IMR-90 (cell line): ENCODE results near the gene BRCA2. TPM values are rescaled to one million over a fixed set of nuclear protein-coding genes. Genes with fewer than 3 reads are reported as not detected.

Experiments
- ATAC-seq: fragments of 200-7000 bp; cut with Tn5 transposase; 2 replicates; pipeline ENCODE4 v1.9.1; 2020; ENCODE audit warnings: low read depth, mild to moderate bottlenecking, moderate library complexity
- BruUV-seq: library from RNA; stranded (reverse); fragments of 400-500 nt; replicated peaks from 2 replicates; lab custom pipeline; 2021; lab: Mats Ljungman, UMichigan
- CTCF ChIA-PET: fragments of 300-600 bp; formaldehyde crosslinking; extraction: SDS; loops from one replicate; lab custom pipeline; 2021; ENCODE audit warnings: antibody characterized with exemption; lab: Yijun Ruan, JAX
- POLR2A ChIA-PET: fragments of 300-600 bp; sonication (Branson Sonifier 250); formaldehyde crosslinking; loops from one replicate; lab custom pipeline; 2022; ENCODE audit warnings: antibody characterized with exemption; ENCODE audit not compliant: unreplicated experiment; lab: Charles Lee
- DNase-seq: peaks from one replicate; pipeline ENCODE4 v3.0.0; 2013
- H2AFZ ChIP-seq: replicated peaks from 2 replicates; pipeline ENCODE3; 2013; ENCODE audit warnings: low read length, mild to moderate bottlenecking; ENCODE audit not compliant: poor library complexity
- H2AK5ac ChIP-seq: 2 replicates; pipeline ENCODE4 v1.6.1; 2013; ENCODE audit warnings: low read depth, low read length, inconsistent platforms
- H2AK9ac ChIP-seq: replicated peaks from 2 replicates; pipeline ENCODE3; 2013; ENCODE audit warnings: mild to moderate bottlenecking, low read depth, low read length, moderate library complexity; ENCODE audit not compliant: poor library complexity
- H2BK120ac ChIP-seq: 2 replicates; pipeline ENCODE4 v1.6.1; 2013; ENCODE audit warnings: low read depth, low read length, inconsistent platforms
- H2BK15ac ChIP-seq: 3 replicates; pipeline ENCODE4 v1.6.1; 2013; ENCODE audit warnings: low read depth, low read length, inconsistent platforms
- H2BK20ac ChIP-seq: 2 replicates; pipeline ENCODE4 v1.6.1; 2013; ENCODE audit warnings: low read depth, mild to moderate bottlenecking, inconsistent platforms, low read length, moderate library complexity
- H2BK5ac ChIP-seq: 2 replicates; pipeline ENCODE4 v1.6.1; 2013; ENCODE audit warnings: mild to moderate bottlenecking, low read depth, low read length, inconsistent platforms; ENCODE audit not compliant: poor library complexity, severe bottlenecking
- H3K14ac ChIP-seq: replicated peaks from 2 replicates; pipeline ENCODE4 v1.6.1; 2013; ENCODE audit warnings: low read depth, low read length, inconsistent platforms
- H3K18ac ChIP-seq: 2 replicates; pipeline ENCODE4 v1.6.1; 2013; ENCODE audit warnings: low read depth, low read length, control low read depth
- H3K23ac ChIP-seq: 2 replicates; pipeline ENCODE4 v1.6.1; 2013; ENCODE audit warnings: low read depth, low read length, inconsistent platforms
- H3K27ac ChIP-seq: 2 replicates; pipeline ENCODE4 v1.5.1; 2013; ENCODE audit warnings: mild to moderate bottlenecking, control low read depth, low read length; ENCODE audit not compliant: insufficient read depth
- H3K27me3 ChIP-seq: 2 replicates; pipeline ENCODE4 v1.6.1; 2013; ENCODE audit warnings: low read length; ENCODE audit not compliant: control insufficient read depth, insufficient read depth
- H3K36me3 ChIP-seq: 2 replicates; pipeline ENCODE4 v1.6.1; 2013; ENCODE audit warnings: low read length, mixed read lengths; ENCODE audit not compliant: control insufficient read depth, insufficient read depth
- H3K4ac ChIP-seq: 2 replicates; pipeline ENCODE4 v1.6.1; 2013; ENCODE audit warnings: low read depth, low read length, inconsistent platforms
- H3K4me1 ChIP-seq: 2 replicates; pipeline ENCODE4 v1.6.1; 2013; ENCODE audit warnings: low read length, mixed read lengths; ENCODE audit not compliant: control insufficient read depth, insufficient read depth
- H3K4me2 ChIP-seq: 2 replicates; pipeline ENCODE4 v1.6.1; 2013; ENCODE audit warnings: low read depth, mild to moderate bottlenecking, control low read depth, low read length, moderate library complexity
- H3K4me3 ChIP-seq: 2 replicates; pipeline ENCODE4 v1.5.1; 2013; ENCODE audit warnings: low read depth, mild to moderate bottlenecking, control low read depth, low read length, moderate library complexity; ENCODE audit not compliant: insufficient read depth
- H3K56ac ChIP-seq: 2 replicates; pipeline ENCODE4 v1.6.1; 2013; ENCODE audit warnings: low read length, inconsistent platforms; ENCODE audit not compliant: insufficient read depth; ENCODE audit errors: extremely low read depth
- H3K79me1 ChIP-seq, 2 experiments: 2 replicates each; pipeline ENCODE4 v1.6.1; 2013; ENCODE audit warnings: low read length in 2 of 2, inconsistent platforms in 1 of 2, low read depth in 1 of 2
- H3K9ac ChIP-seq: 2 replicates; pipeline ENCODE4 v1.6.1; 2013; ENCODE audit warnings: low read depth, low read length, control low read depth
- H3K9me1 ChIP-seq: 2 replicates; pipeline ENCODE4 v1.6.1; 2013; ENCODE audit warnings: low read length, inconsistent platforms; ENCODE audit not compliant: insufficient read depth
- H3K9me3 ChIP-seq: 2 replicates; pipeline ENCODE4 v1.6.1; 2013; ENCODE audit warnings: low read length; ENCODE audit not compliant: control insufficient read depth, insufficient read depth
- H4K20me1 ChIP-seq: 2 replicates; pipeline ENCODE4 v1.6.1; 2013; ENCODE audit warnings: low read length, inconsistent platforms; ENCODE audit not compliant: insufficient read depth
- H4K5ac ChIP-seq: 2 replicates; pipeline ENCODE4 v1.6.1; 2013; ENCODE audit warnings: mild to moderate bottlenecking, low read depth, low read length, control low read depth
- H4K8ac ChIP-seq, 2 experiments: 2 replicates each; pipeline ENCODE4 v1.6.1; 2013; ENCODE audit warnings: low read depth in 2 of 2, low read length in 2 of 2, control low read depth in 1 of 2, inconsistent platforms in 1 of 2
- H4K91ac ChIP-seq: 2 replicates; pipeline ENCODE4 v1.6.1; 2013; ENCODE audit warnings: low read depth, low read length, inconsistent platforms; ENCODE audit not compliant: insufficient read depth
- CEBPB ChIP-seq: IDR thresholded peaks from 2 replicates; pipeline ENCODE4 v1.6.1; 2012; ENCODE audit warnings: low read depth, low read length, improper control_type of control experiment
- CTCF ChIP-seq: conservative IDR thresholded peaks from 2 replicates; pipeline ENCODE4 v1.5.1; 2012; ENCODE audit warnings: mild to moderate bottlenecking, low read depth, low read length, improper control_type of control experiment
- WGBS, 2 experiments: methylation state at CpG; one replicate each; pipeline versions ENCODE4 v1.1.5 to v1.1.7; 2013; ENCODE audit warnings: missing lambda C conversion rate in 2 of 2; ENCODE audit not compliant: insufficient read length in 1 of 2; ENCODE audit errors: extremely low coverage in 2 of 2; 5-methylcytosine and 5-hydroxymethylcytosine counted together
- dilution Hi-C: fragments of 300-500 bp; cut with HindIII; formaldehyde crosslinking; loops from one replicate; pipeline ENCODE4 v1.14.3; 2018; ENCODE audit warnings: low sequenced_read_pairs; ENCODE audit not compliant: unreplicated experiment
- in situ Hi-C: fragments of 300-500 bp; cut with MboI; formaldehyde crosslinking; loops from 3 replicates; pipeline ENCODE4 v1.14.3; 2019; ENCODE audit warnings: low sequenced_read_pairs, inconsistent platforms, mixed read lengths
- intact Hi-C: fragments of 100-400 bp; cut with micrococcal nuclease; formaldehyde crosslinking; loops from 2 replicates; pipeline ENCODE4 v1.10.0; 2022
- polyA plus RNA-seq, 3 experiments: library from polyadenylated mRNA; depleted of rRNA; stranded (reverse); fragments of >200 nt; gene quantifications; 2 replicates each; pipeline ENCODE4 v1.2.3, GENCODE V29; 2012; ENCODE audit warnings: low replicate concordance in 1 of 3
- total RNA-seq: library from RNA; depleted of rRNA; stranded (reverse); fragments of >200 nt; gene quantifications from 2 replicates; pipeline ENCODE4 v1.2.3, GENCODE V29; 2012

The BRCA2 gene
- total and polyA plus RNA-seq, 2 of the 4 experiments (the other 2 are of a cell fraction), result 2.0 to 9.7 TPM

- Histone ChIP-seq H2BK15ac (no peak overlapping the region), H3K27me3 (no peaks in the 10 kb centered on the region), H4K5ac (no peak overlapping the region), H3K36me3 (no peaks in the 10 kb centered on the region), H3K9ac (no peak overlapping the region), H3K4ac (no peak overlapping the region), H4K8ac (no peak overlapping the region), H2AFZ (no peak overlapping the region), H3K4me3 (no peak overlapping the region), H4K20me1 (no peaks in the 10 kb centered on the region), H3K23ac (no peak overlapping the region), H3K4me1 (peaks cover 5% of the 10 kb centered on the region), H3K18ac (no peak overlapping the region), H2BK20ac (no peak overlapping the region), H3K9me3 (no peaks in the 10 kb centered on the region), H3K14ac (no peak overlapping the region), H2BK5ac (no peak overlapping the region), H3K4me2 (peak overlapping the region; percentile 46), H2BK120ac (no peak overlapping the region), H3K56ac (no peak overlapping the region), H2AK9ac (no peak overlapping the region), H3K9me1 (no peaks in the 10 kb centered on the region), H2AK5ac (no peak overlapping the region), H4K91ac (no peak overlapping the region), H3K27ac (no peak overlapping the region), H3K79me1 (no peaks in the 10 kb centered on the region)
- ATAC-seq (no peak), DNase-seq (no peak)
- in situ Hi-C loops (no loop called here), intact Hi-C loops (no loop called here), dilution Hi-C loops (no loop called here)
- no TSS peak for BruUV-seq
- TF ChIP-seq CTCF, result no peak
- TF ChIP-seq CEBPB, result no peak
- CTCF ChIA-PET, result interaction anchor here (1.0 kb wide), 1 partner anchor 9 kb away, joined by 3 read pairs; no protein-coding TSS in a partner anchor
- POLR2A ChIA-PET, result interaction anchor here (0.5 kb wide), 1 partner anchor 10 kb away, joined by 3 read pairs; no protein-coding TSS in a partner anchor
- WGBS, 2 experiments, result 100% methylated on average over 1 of the region's 9 CpGs; no CpG with 5 or more reads in 1 of the 2 experiments
Measured at GRCh38 chr13:32408296-32409000, 93.1 kb downstream of the BRCA2 start.
